K562 (cell line): ENCODE data around the gene SETD1B. TPM values are rescaled to one million over a fixed set of nuclear protein-coding genes. Genes with fewer than 3 reads are reported as not detected.

Experiments
- BDP1 ChIP-seq: IDR thresholded peaks from 3 replicates; pipeline ENCODE4 v1.6.1; 2011; ENCODE audit not compliant: insufficient read length, insufficient read depth
- CREB1 ChIP-seq, 2 experiments: sonication (generic) in 1 of 2; formaldehyde crosslinking in 1 of 2; IDR thresholded peaks; 2 replicates each; pipeline versions ENCODE4 v1.6.1 to v1.8.0; 2012 to 2022; ENCODE audit warnings: inconsistent platforms in 1 of 2, mild to moderate bottlenecking in 1 of 2, missing genetic modification reagents in 1 of 2, moderate library complexity in 1 of 2
- E2F3 ChIP-seq: fragments of 250-450 bp; sonication (Bioruptor Pico); IDR thresholded peaks from 2 replicates; pipeline ENCODE4 v1.4.0; 2020; ENCODE audit warnings: mild to moderate bottlenecking
- ETS2 ChIP-seq: IDR thresholded peaks from 2 replicates; pipeline ENCODE4 v1.6.1; 2016; ENCODE audit warnings: borderline replicate concordance, missing genetic modification characterization, mild to moderate bottlenecking, moderate library complexity, missing compliant biosample characterization; ENCODE audit not compliant: poor library complexity, severe bottlenecking
- FOXO4 ChIP-seq: fragments of 450-650 bp; formaldehyde crosslinking; IDR thresholded peaks from 2 replicates; pipeline ENCODE4 v1.4.0; 2020; ENCODE audit warnings: mild to moderate bottlenecking, moderate library complexity
- GATA2 ChIP-seq: sonication (generic); formaldehyde crosslinking; IDR thresholded peaks from 2 replicates; pipeline ENCODE4 v1.4.0; 2020; ENCODE audit warnings: mild to moderate bottlenecking, missing genetic modification reagents
- HDAC8 ChIP-seq: fragments of 450-650 bp; IDR thresholded peaks from 2 replicates; pipeline ENCODE4 v1.6.1; 2016; ENCODE audit warnings: mild to moderate bottlenecking, missing genetic modification characterization, moderate library complexity, missing compliant biosample characterization
- KDM5B ChIP-seq: fragments of 200-600 bp; sonication (generic); IDR thresholded peaks from 2 replicates; pipeline ENCODE4 v1.6.1; 2012; ENCODE audit warnings: low read depth, mild to moderate bottlenecking, moderate library complexity, low read length, control low read depth, inconsistent platforms; ENCODE audit not compliant: insufficient replicate concordance
- NFRKB ChIP-seq: fragments of 450-650 bp; IDR thresholded peaks from 2 replicates; pipeline ENCODE4 v1.6.1; 2016; ENCODE audit warnings: low read depth
- PPARD ChIP-seq: fragments of 250-450 bp; sonication (Bioruptor Pico); IDR thresholded peaks from 2 replicates; pipeline ENCODE4 v1.8.0; 2022; ENCODE audit warnings: inconsistent platforms, mild to moderate bottlenecking, moderate library complexity
- RAD51 ChIP-seq: fragments of 450-650 bp; IDR thresholded peaks from 2 replicates; pipeline ENCODE4 v1.7.1; 2016; ENCODE audit warnings: low read depth, mild to moderate bottlenecking, borderline replicate concordance
- TCF7L2 ChIP-seq: fragments of 150-350 bp; IDR thresholded peaks from 2 replicates; pipeline ENCODE4 v1.6.1; 2016; ENCODE audit warnings: low read depth, mild to moderate bottlenecking, low read length, moderate library complexity
- TOE1 ChIP-seq, 2 experiments: fragments of 450-650 bp in 1 of 2; sonication (generic) in 1 of 2; formaldehyde crosslinking in 1 of 2; IDR thresholded peaks; 2 replicates each; pipeline versions ENCODE4 v1.7.1 to v1.8.0; 2016 to 2022; ENCODE audit warnings: borderline replicate concordance in 2 of 2, mild to moderate bottlenecking in 2 of 2, antibody characterized with exemption in 1 of 2, inconsistent platforms in 1 of 2, low read depth in 1 of 2, missing genetic modification reagents in 1 of 2, moderate library complexity in 1 of 2
- U2AF1 ChIP-seq: fragments of 200-400 bp; formaldehyde crosslinking; optimal IDR thresholded peaks from 2 replicates; pipeline ENCODE3; 2017; ENCODE audit warnings: mild to moderate bottlenecking, low read depth, low read length, moderate library complexity
- UBTF ChIP-seq, 2 experiments: IDR thresholded peaks; 2 replicates each; pipeline ENCODE4 v1.6.1; 2012; ENCODE audit warnings: improper control_type of control experiment in 2 of 2, low read depth in 2 of 2, low read length in 2 of 2, borderline replicate concordance in 1 of 2
- ZKSCAN8 ChIP-seq: fragments of 200-800 bp; sonication (Bioruptor generic); IDR thresholded peaks from 2 replicates; pipeline ENCODE4 v1.6.1; 2016; ENCODE audit warnings: missing genetic modification characterization, missing compliant biosample characterization
- ZNF175 ChIP-seq: fragments of 200-800 bp; sonication (Bioruptor generic); IDR thresholded peaks from 2 replicates; pipeline ENCODE4 v1.6.1; 2016; ENCODE audit warnings: low read depth, mild to moderate bottlenecking, missing genetic modification characterization, missing compliant biosample characterization
- ZNF217 ChIP-seq: sonication (generic); formaldehyde crosslinking; IDR thresholded peaks from 2 replicates; pipeline ENCODE4 v1.8.0; 2022; ENCODE audit warnings: mild to moderate bottlenecking, missing genetic modification reagents
- ZNF384 ChIP-seq: IDR thresholded peaks from 2 replicates; pipeline ENCODE4 v1.6.1; 2012; ENCODE audit warnings: low read depth, low read length, improper control_type of control experiment
- ZNF696 ChIP-seq: fragments of 250-450 bp; sonication (Bioruptor Pico); conservative IDR thresholded peaks from 2 replicates; pipeline ENCODE4 v1.4.0; 2020; ENCODE audit warnings: mild to moderate bottlenecking, moderate library complexity
- ZNF740 ChIP-seq, 3 experiments: fragments of 200-800 bp in 1 of 3; sonication (Bioruptor generic) in 1 of 3; sonication (generic) in 1 of 3; formaldehyde crosslinking in 1 of 3; IDR thresholded peaks; 2 replicates each; pipeline versions ENCODE4 v1.6.1 to v1.8.0; 2016 to 2022; ENCODE audit warnings: mild to moderate bottlenecking in 2 of 3, missing compliant biosample characterization in 2 of 3, missing genetic modification characterization in 2 of 3, missing genetic modification reagents in 1 of 3
- polyA plus RNA-seq, 8 experiments: library from polyadenylated mRNA; depleted of rRNA in 4 of 8; stranded (reverse) in 5 of 8; unstranded in 3 of 8; fragments of >200 nt; fragmentation: Nextera tagmentation in 2 of 8; fragmentation: Illumina TruSeq in 1 of 8; extraction: Ambion mirVana in 2 of 8; extraction: Trizol in 1 of 8; gene quantifications; 2 replicates each; pipeline versions ENCODE4 v1.2.1 to v1.2.3, GENCODE V29; 2011 to 2014; ENCODE audit warnings: inconsistent platforms in 1 of 8, missing spikeins in 1 of 8
- total RNA-seq, 7 experiments: library from RNA; depleted of rRNA in 6 of 7; stranded (reverse); fragments of >200 nt in 6 of 7; fragmentation: Illumina TruSeq in 2 of 7; extraction: Trizol in 2 of 7; gene quantifications; 2 replicates each; pipeline versions ENCODE4 v1.2.1 to v1.2.3, GENCODE V29; 2011 to 2021; ENCODE audit warnings: low replicate concordance in 1 of 7

SETD1B gene
- total and polyA plus RNA-seq, 9 of the 15 experiments (the other 6 are each of a cell fraction or from before 2014, with no cell fraction given), result 0.48 to 26.6 (median 2.3) TPM

GRCh38 chr12:121804417-121805111, 755 bp downstream of the SETD1B start (continued):
- TF ChIP-seq U2AF1, result no peak
- TF ChIP-seq HDAC8 (tag), result no peak
- no peak for TF ChIP-seq ETS2 (tag)
- TF ChIP-seq RAD51, result no peak
- TF ChIP-seq NFRKB, result 0 out of 2 replicates have a peak, but pooled peaks have one; percentile 24
- no peak for TF ChIP-seq ZKSCAN8 (CRISPR knock-in tag)
- no peak for TF ChIP-seq CREB1 (IDR thresholded peaks at IDR 0.05)
- no peak for TF ChIP-seq CREB1 (CRISPR knock-in tag; IDR thresholded peaks at IDR 0.05)
- TF ChIP-seq ZNF217 (CRISPR knock-in tag), result no peak
- no peak for TF ChIP-seq PPARD (CRISPR knock-in tag)
- peak; percentile 27 for TF ChIP-seq KDM5B
- TF ChIP-seq GATA2 (CRISPR knock-in tag), result no peak
- TF ChIP-seq E2F3 (CRISPR knock-in tag), result no peak
- TF ChIP-seq ZNF696 (CRISPR knock-in tag), result no peak
- 0 out of 2 replicates have a peak, but pooled peaks have one; percentile 23 for TF ChIP-seq TOE1 (IDR thresholded peaks at IDR 0.05; ENCODE audit: borderline replicate concordance)
- TF ChIP-seq TOE1 (CRISPR knock-in tag; IDR thresholded peaks at IDR 0.05; ENCODE audit: borderline replicate concordance, low read depth), result no peak
- no peak for TF ChIP-seq ZNF175 (CRISPR knock-in tag)
- no peak for TF ChIP-seq BDP1
- peak; percentile 84 for TF ChIP-seq ZNF740 (CRISPR knock-in tag; IDR thresholded peaks at IDR 0.05)
- TF ChIP-seq ZNF740 (tag; IDR thresholded peaks at IDR 0.05), result peak in 1 of 2 experiments; percentile 55; a peak in 1 of 4 replicates
- no peak for TF ChIP-seq ZNF384
- TF ChIP-seq FOXO4 (CRISPR knock-in tag), result no peak
- TF ChIP-seq UBTF (IDR thresholded peaks at IDR 0.05; ENCODE audit: borderline replicate concordance in 1 of 2, low read depth in 2 of 2, low read length in 2 of 2), result 0 out of 4 replicates have a peak, but pooled peaks of 1 of the 2 experiments have one; percentile 28
- no peak for TF ChIP-seq TCF7L2
